Muscle of leg (tissue), 11 donors: ENCODE data around the gene TTLL3. TPM values are rescaled to one million over a fixed set of nuclear protein-coding genes. Genes with fewer than 3 reads are reported as not detected.

Experiments used
- DNase-seq: peaks from one replicate; pipeline ENCODE4 v3.0.0; 2013
- H3K27ac ChIP-seq: one replicate; pipeline ENCODE4 v1.5.1; 2013; ENCODE audit warnings: mild to moderate bottlenecking, low read length, control low read depth
- H3K27me3 ChIP-seq: one replicate; pipeline ENCODE4 v1.6.1; 2013; ENCODE audit warnings: low read length; ENCODE audit not compliant: control insufficient read depth, insufficient read depth
- H3K36me3 ChIP-seq: one replicate; pipeline ENCODE4 v1.6.1; 2013; ENCODE audit warnings: low read length; ENCODE audit not compliant: control insufficient read depth, insufficient read depth
- H3K4me1 ChIP-seq: one replicate; pipeline ENCODE4 v1.6.1; 2013; ENCODE audit warnings: low read length; ENCODE audit not compliant: control insufficient read depth, insufficient read depth
- H3K4me3 ChIP-seq: one replicate; pipeline ENCODE4 v1.5.1; 2013; ENCODE audit warnings: low read length, control low read depth
- H3K9me3 ChIP-seq: replicated peaks from 2 replicates; pipeline ENCODE4 v1.6.1; 2013; ENCODE audit warnings: low read depth, low read length; ENCODE audit not compliant: control insufficient read depth
- WGBS: methylation state at CpG from one replicate; pipeline ENCODE4 v1.1.5; 2013; ENCODE audit warnings: missing lambda C conversion rate; ENCODE audit not compliant: insufficient coverage; 5-methylcytosine and 5-hydroxymethylcytosine counted together
- polyA plus RNA-seq, 8 donors: library from polyadenylated mRNA; unstranded; fragments of 120-200 nt; gene quantifications; one replicate each; pipeline versions ENCODE4 v1.2.1 to v1.2.3, GENCODE V29; 2013; ENCODE audit warnings: inconsistent platforms in 1 of 8, low replicate concordance in 1 of 8; ENCODE audit not compliant: insufficient read length in 8 of 8, insufficient read depth in 1 of 8
- total RNA-seq: library from RNA; stranded (reverse); fragments of 120-200 nt; gene quantifications from one replicate; pipeline ENCODE4 v1.2.4, GENCODE V29; 2013

Gene TTLL3
- total and polyA plus RNA-seq, 9 donors, result 12.6 to 35.7 (median 23.8) TPM

- Histone ChIP-seq H3K36me3 (no peaks in the 10 kb centered on the region), H3K9me3 (no peaks in the 10 kb centered on the region), H3K4me3 (no peak within 1 kb of the TSS), H3K27ac (no peak within 1 kb of the TSS), H3K4me1 (peaks cover 2% of the 10 kb centered on the region), H3K27me3 (no peaks in the 10 kb centered on the region)
- DNase-seq, result no peak
- WGBS, result 55% methylated on average over 5 of the region's 7 CpGs
Observed at GRCh38 chr3:9879830-9880549, 69.9 kb downstream of the TTLL3 start, which contains the start of gene CIDEC. CIDEC (minus strand) TSS chr3:9880253; CDS start chr3:9878486, 1,767 bp downstream.

GRCh38 chr3:9881441-9881840 is 71.4 kb downstream of the TTLL3 start:
- Histone ChIP-seq H3K27ac (no peak overlapping the region), H3K27me3 (no peaks in the 10 kb centered on the region), H3K4me3 (no peak overlapping the region), H3K36me3 (no peaks in the 10 kb centered on the region), H3K9me3 (no peaks in the 10 kb centered on the region), H3K4me1 (peaks cover 2% of the 10 kb centered on the region)
- WGBS, result no CpG with 5 or more reads among the region's 1 CpG
- peak; percentile 60 for DNase-seq

- H3K9me3 ChIP-seq, result no peaks in the 10 kb centered on the region
- H3K4me3 ChIP-seq, result no peak overlapping the region
- DNase-seq, result peak; percentile 46
- H3K27me3 ChIP-seq, result no peaks in the 10 kb centered on the region
- no peak overlapping the region for H3K27ac ChIP-seq
- H3K4me1 ChIP-seq, result peaks cover 2% of the 10 kb centered on the region
- 64% methylated on average over 5 of the region's 7 CpGs for WGBS
- H3K36me3 ChIP-seq, result no peaks in the 10 kb centered on the region
Observed at GRCh38 chr3:9883706-9884554, 73.9 kb downstream of the TTLL3 start.

- Histone ChIP-seq H3K4me3 (no peak overlapping the region), H3K4me1 (peaks cover 2% of the 10 kb centered on the region), H3K27ac (no peak overlapping the region), H3K27me3 (no peaks in the 10 kb centered on the region), H3K36me3 (no peaks in the 10 kb centered on the region), H3K9me3 (no peaks in the 10 kb centered on the region)
- no peak for DNase-seq
- WGBS, result no CpG with 5 or more reads among the region's 11 CpGs
Observed at GRCh38 chr3:9884555-9885165, 74.6 kb downstream of the TTLL3 start.

Other genes with a start within 250 kb of the TTLL3 start
- gene MTMR14, start 160.8 kb upstream of the TTLL3 start, total RNA-seq, result 20.3 TPM
- gene MTMR14, start 160.8 kb upstream of the TTLL3 start, polyA plus RNA-seq, result 10 to 100 TPM; 16.5 to 21.0 (median 18.9) TPM
- 0.09 TPM for gene CPNE9, start 106.4 kb upstream of the TTLL3 start, total RNA-seq
- under 1 TPM in 2 of 8 donors, not detected in 6; 0.06 to 0.14 TPM for gene CPNE9, start 106.4 kb upstream of the TTLL3 start, polyA plus RNA-seq
- gene BRPF1, start 78.5 kb upstream of the TTLL3 start, total RNA-seq, result 11.8 TPM
- gene BRPF1, start 78.5 kb upstream of the TTLL3 start, polyA plus RNA-seq, result 10 to 100 TPM; 11.6 to 17.1 (median 13.9) TPM
- 21.4 TPM for gene OGG1, start 60.3 kb upstream of the TTLL3 start, total RNA-seq
- gene OGG1, start 60.3 kb upstream of the TTLL3 start, polyA plus RNA-seq, result 10 to 100 TPM; 24.0 to 38.6 (median 30.0) TPM
- 19.8 TPM for gene CAMK1, start 40.3 kb upstream of the TTLL3 start, total RNA-seq
- gene CAMK1, start 40.3 kb upstream of the TTLL3 start, polyA plus RNA-seq, result 10 to 100 TPM; 12.3 to 22.0 (median 16.6) TPM
- 41.3 TPM for gene TADA3, start 17.8 kb upstream of the TTLL3 start, total RNA-seq
- 10 to 100 TPM; 54.4 to 64.2 (median 59.9) TPM for gene TADA3, start 17.8 kb upstream of the TTLL3 start, polyA plus RNA-seq
- 88.8 TPM for gene ARPC4, start 17.2 kb upstream of the TTLL3 start, total RNA-seq
- 100 to 1,000 TPM in 2 of 8 donors, 10 to 100 TPM in 6; 74.9 to 107 (median 87.7) TPM for gene ARPC4, start 17.2 kb upstream of the TTLL3 start, polyA plus RNA-seq
- gene RPUSD3, start 33.7 kb downstream of the TTLL3 start, total RNA-seq, result 23.9 TPM
- 10 to 100 TPM; 18.6 to 32.7 (median 25.6) TPM for gene RPUSD3, start 33.7 kb downstream of the TTLL3 start, polyA plus RNA-seq
- 0.13 TPM for gene CIDEC, start 70.0 kb downstream of the TTLL3 start, total RNA-seq
- gene CIDEC, start 70.0 kb downstream of the TTLL3 start, polyA plus RNA-seq, result 1 to 10 TPM in 2 of 8 donors, under 1 TPM in 6; 0.16 to 4.1 (median 0.36) TPM
- 19.7 TPM for gene JAGN1, start 80.3 kb downstream of the TTLL3 start, total RNA-seq
- gene JAGN1, start 80.3 kb downstream of the TTLL3 start, polyA plus RNA-seq, result 10 to 100 TPM; 25.0 to 33.3 (median 30.6) TPM
- gene IL17RE, start 92.6 kb downstream of the TTLL3 start, total RNA-seq, result 1.0 TPM
- gene IL17RE, start 92.6 kb downstream of the TTLL3 start, polyA plus RNA-seq, result 1 to 10 TPM; 1.2 to 6.5 (median 3.1) TPM
- 17.3 TPM for gene IL17RC, start 106.8 kb downstream of the TTLL3 start, total RNA-seq
- 10 to 100 TPM; 18.7 to 26.9 (median 21.4) TPM for gene IL17RC, start 106.8 kb downstream of the TTLL3 start, polyA plus RNA-seq
- gene CRELD1, start 123.6 kb downstream of the TTLL3 start, total RNA-seq, result 42.4 TPM
- gene CRELD1, start 123.6 kb downstream of the TTLL3 start, polyA plus RNA-seq, result 10 to 100 TPM; 22.5 to 41.4 (median 29.9) TPM
- gene PRRT3, start 142.1 kb downstream of the TTLL3 start, total RNA-seq, result 0.75 TPM
- 1 to 10 TPM; 1.2 to 2.5 (median 1.9) TPM for gene PRRT3, start 142.1 kb downstream of the TTLL3 start, polyA plus RNA-seq
- gene EMC3, start 176.6 kb downstream of the TTLL3 start, total RNA-seq, result 34.7 TPM
- gene EMC3, start 176.6 kb downstream of the TTLL3 start, polyA plus RNA-seq, result 10 to 100 TPM; 37.4 to 45.7 (median 40.7) TPM
- gene FANCD2, start 216.2 kb downstream of the TTLL3 start, total RNA-seq, result 8.2 TPM
- 10 to 100 TPM in 4 of 8 donors, 1 to 10 TPM in 4; 6.5 to 11.5 (median 9.9) TPM for gene FANCD2, start 216.2 kb downstream of the TTLL3 start, polyA plus RNA-seq